Stimulated activated CD8-positive, alpha-beta memory T cell treated with anti-CD3 and anti-CD28 coated beads, Interleukin-4, amount 100 ng/mL, for 48 hours (primary cell): Measurements from ENCODE around the gene ETFA.

Source experiments
- DNase-seq: peaks from one replicate; pipeline ENCODE4 v3.0.0-alpha.2; 2020

Gene ETFA

GRCh38 chr15:76168237-76168984 lies 142.9 kb downstream of the ETFA start:
- DNase-seq, result no peak

- DNase-seq, result no peak
Observed at GRCh38 chr15:76165951-76166350, 145.3 kb downstream of the ETFA start.
